GM12891 (cell line): ENCODE results near the gene C2orf76.
"Not testable (repeated sequence)": the region's sequence is repeated elsewhere in the genome, so short reads cannot be mapped to it uniquely, and the experiment has no call there.

ENCODE experiments used
- DNase-seq: peaks from one replicate; pipeline ENCODE4 v3.0.0; 2011; ENCODE audit warnings: low spot score; ENCODE audit not compliant: insufficient read length
- FAIRE-seq: peaks from 2 replicates; lab custom pipeline; 2011; peaks lifted over from hg19 to GRCh38; lab: Jason Lieb, UNC
- PAX5 ChIP-seq: IDR thresholded peaks from 2 replicates; pipeline ENCODE4 v1.6.1; 2011; ENCODE audit warnings: low read length, moderate library complexity, mild to moderate bottlenecking; ENCODE audit not compliant: insufficient read depth, severe bottlenecking
- POLR2A ChIP-seq: IDR thresholded peaks from 2 replicates; pipeline ENCODE4 v1.6.1; 2011; ENCODE audit warnings: low read depth, low read length, control low read depth
- POLR2AphosphoS5 ChIP-seq: IDR thresholded peaks from 2 replicates; pipeline ENCODE4 v1.6.1; 2011; ENCODE audit warnings: low read depth, low read length, control low read depth
- POU2F2 ChIP-seq: IDR thresholded peaks from 2 replicates; pipeline ENCODE4 v1.6.1; 2011; ENCODE audit warnings: low read depth, mild to moderate bottlenecking, control low read depth, low read length, moderate library complexity
- SPI1 ChIP-seq: IDR thresholded peaks from 2 replicates; pipeline ENCODE4 v1.6.1; 2011; ENCODE audit warnings: low read depth, low read length, control low read depth
- TAF1 ChIP-seq: IDR thresholded peaks from 2 replicates; pipeline ENCODE4 v1.6.1; 2011; ENCODE audit warnings: low read depth, low read length, control low read depth

C2orf76 gene

GRCh38 chr2:119377993-119378345, 11.3 kb upstream of the C2orf76 start:
- no peak for TF ChIP-seq TAF1
- TF ChIP-seq POU2F2: no peak
- TF ChIP-seq POLR2AphosphoS5: no peak
- TF ChIP-seq PAX5: no peak
- TF ChIP-seq POLR2A: no peak
- TF ChIP-seq SPI1: no peak
- no peak for FAIRE-seq
- no peak for DNase-seq

DNA sequence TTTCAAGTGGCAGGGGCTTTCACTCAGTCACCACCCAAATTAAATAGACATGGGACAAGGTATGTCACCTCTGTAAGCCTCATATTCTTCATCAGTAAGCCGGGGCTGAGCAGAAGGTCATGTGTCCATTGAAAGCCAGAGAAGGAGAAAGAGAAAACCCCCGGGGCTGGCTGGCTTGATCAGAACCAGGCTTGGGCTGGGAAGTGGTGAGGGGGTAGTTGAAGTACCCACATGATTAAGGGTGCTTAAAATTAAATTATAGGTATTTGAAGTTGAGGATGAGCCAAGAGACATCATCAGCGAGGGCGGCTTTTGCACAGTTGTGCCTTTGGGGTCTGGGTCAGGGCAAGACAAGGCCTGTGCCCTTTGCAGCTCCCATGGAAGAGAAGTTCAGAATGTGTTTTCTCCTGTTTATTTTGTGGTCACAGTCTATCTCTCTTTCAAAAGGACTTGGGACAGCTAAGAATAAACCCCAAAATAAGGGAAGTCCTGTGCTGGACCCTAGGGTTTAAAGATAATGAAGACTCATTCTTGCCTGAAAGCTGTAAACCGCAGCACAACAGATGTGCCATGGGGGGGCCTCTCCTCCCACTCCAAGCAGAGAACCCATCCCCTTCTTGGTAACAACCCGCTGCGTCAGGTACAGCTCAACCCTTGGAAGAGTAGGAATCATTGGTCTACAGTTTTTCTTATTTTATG, 10.8 kb upstream of the C2orf76 start:
- DNase-seq: no peak
- TF ChIP-seq SPI1: 0 out of 2 replicates have a peak, but pooled peaks have one; percentile 31
- no peak for TF ChIP-seq TAF1
- no peak for TF ChIP-seq POLR2A
- no peak for TF ChIP-seq POU2F2
- TF ChIP-seq POLR2AphosphoS5: no peak
- no peak for FAIRE-seq

DNA sequence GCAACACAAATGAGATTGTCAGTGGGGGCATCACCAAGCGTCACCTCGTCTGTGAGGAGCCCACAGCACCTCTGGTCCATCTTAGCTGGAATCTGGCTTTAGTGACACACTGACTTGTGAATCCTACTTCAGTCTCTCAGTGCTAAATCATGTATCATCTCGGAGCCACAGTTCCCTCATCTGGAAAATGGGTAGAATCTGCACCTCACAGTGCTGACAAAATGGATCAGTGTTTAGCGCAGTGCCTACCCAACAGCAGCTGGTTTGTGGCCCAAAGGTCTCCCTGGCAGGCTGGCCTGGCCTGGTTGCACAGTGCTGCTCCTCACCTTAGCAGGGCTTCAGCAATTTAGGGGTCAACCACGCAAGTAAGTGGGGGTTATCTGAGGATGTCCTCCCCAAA, 10.2 kb upstream of the C2orf76 start:
- FAIRE-seq (no peak), DNase-seq (no peak)
- TF ChIP-seq SPI1: no peak
- no peak for TF ChIP-seq POLR2A

- DNase-seq, FAIRE-seq: not testable (repeated sequence)
Measured at GRCh38 chr2:119376406-119376805, 9.8 kb upstream of the C2orf76 start.

GRCh38 chr2:119373907-119374745, 7.5 kb upstream of the C2orf76 start:
- not testable (repeated sequence) for FAIRE-seq

DNA sequence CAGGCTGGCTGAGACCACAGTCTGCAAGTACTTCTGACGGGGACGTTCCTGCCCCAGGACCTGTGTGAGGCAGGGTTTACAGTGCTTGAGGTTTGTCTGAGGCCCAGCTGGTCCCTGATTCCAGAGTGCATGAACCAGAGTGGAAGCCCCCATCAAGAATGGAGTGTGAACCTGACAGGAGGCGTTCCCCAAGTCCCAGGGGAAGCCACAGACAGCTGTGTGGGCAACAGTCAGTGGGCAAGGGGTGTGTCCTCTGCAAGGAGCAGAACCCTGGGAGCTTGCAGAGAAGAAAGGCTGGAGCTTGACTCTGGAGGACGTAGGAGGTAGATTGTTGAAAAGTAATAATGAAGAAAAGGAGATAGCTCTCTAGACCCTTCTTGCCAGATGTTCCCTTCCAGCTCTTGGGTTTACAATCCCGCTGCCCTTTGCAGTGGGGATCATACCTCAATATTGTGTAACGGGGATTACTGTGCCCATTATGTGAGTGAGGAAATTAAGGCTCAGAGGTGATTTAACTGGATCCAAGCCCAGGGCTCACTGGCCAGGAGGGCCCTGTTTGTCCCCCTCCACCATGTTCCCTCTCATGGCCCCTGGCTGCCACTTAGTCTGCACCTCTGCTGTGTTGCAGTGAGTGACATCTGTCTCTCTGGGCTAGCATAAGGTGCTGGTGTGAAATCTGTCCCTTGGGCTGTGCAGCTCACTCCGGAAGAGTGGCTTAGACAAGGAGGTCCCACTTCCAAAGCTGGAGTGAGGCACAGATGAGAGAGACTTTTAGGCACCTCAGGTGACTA, 6.3 kb upstream of the C2orf76 start:
- no peak for DNase-seq
- TF ChIP-seq TAF1 (no peak), POU2F2 (no peak), POLR2A (no peak; the same call in 1 of the 2 replicates), SPI1 (no peak)
- no peak for FAIRE-seq

More at GRCh38 chr2:119373907-119374745, 7.5 kb upstream of the C2orf76 start:
- DNase-seq: not testable (repeated sequence)

GRCh38 chr2:119371111-119371510, 4.5 kb upstream of the C2orf76 start:
- FAIRE-seq (no peak), DNase-seq (no peak)
- TF ChIP-seq PAX5: no peak
- no peak for TF ChIP-seq TAF1
- TF ChIP-seq SPI1: no peak
- no peak for TF ChIP-seq POU2F2
- TF ChIP-seq POLR2AphosphoS5: no peak
- no peak for TF ChIP-seq POLR2A

GRCh38 chr2:119369845-119370244, 3.2 kb upstream of the C2orf76 start:
- no peak for TF ChIP-seq POLR2AphosphoS5
- no peak for TF ChIP-seq POU2F2
- TF ChIP-seq TAF1: no peak
- TF ChIP-seq SPI1: no peak
- TF ChIP-seq POLR2A: no peak
- no peak for TF ChIP-seq PAX5
- FAIRE-seq (no peak), DNase-seq (no peak)

GRCh38 chr2:119367472-119368099, 952 bp upstream of the C2orf76 start:
- FAIRE-seq: peak; percentile 47
- TF ChIP-seq POLR2AphosphoS5 (0 out of 2 replicates have a peak, but pooled peaks have one; percentile 32), POLR2A (no peak)
- peak; percentile 56 for DNase-seq

- TF ChIP-seq PAX5 (no peak), TAF1 (no peak), SPI1 (no peak), POLR2A (no peak)
- FAIRE-seq (peak; percentile 38), DNase-seq (no peak)
Measured at GRCh38 chr2:119366161-119366648, 429 bp downstream of the C2orf76 start.
